Daoy (cell line): ENCODE data around the gene CCDC12. TPM values are rescaled to one million over a fixed set of nuclear protein-coding genes. Genes with fewer than 3 reads are reported as not detected.

Experiments
- DNase-seq: peaks from one replicate; pipeline ENCODE4 v3.0.0-alpha.2; 2015; ENCODE audit warnings: low read depth
- total RNA-seq: library from RNA; depleted of rRNA; stranded (reverse); fragments of >200 nt; shearing (Covaris generic); gene quantifications from 2 replicates; pipeline ENCODE4 v1.2.3, GENCODE V29; 2014

Gene CCDC12
- total RNA-seq, 1 experiment from 2014 or later: 29.1 TPM

DNA sequence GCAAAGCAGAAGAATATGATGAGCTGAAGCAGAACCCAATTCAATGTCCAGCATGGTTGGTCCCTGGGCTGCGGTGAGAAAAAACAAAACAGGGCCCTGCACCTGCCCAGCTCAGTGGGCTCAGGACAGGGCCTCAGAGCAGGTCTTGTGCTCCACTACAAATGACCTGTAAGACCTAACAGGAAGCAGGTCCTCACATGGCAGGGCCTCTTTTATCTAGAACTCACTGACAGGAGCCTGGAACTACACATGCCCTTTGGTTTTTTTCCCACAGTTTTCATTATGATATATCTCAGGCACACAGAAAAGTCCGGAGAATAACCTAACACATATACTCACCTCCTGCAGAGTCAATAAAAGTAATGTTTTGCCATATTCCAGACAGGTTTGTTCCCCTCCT, 38.4 kb downstream of the CCDC12 start:
- DNase-seq: no peak

DNA sequence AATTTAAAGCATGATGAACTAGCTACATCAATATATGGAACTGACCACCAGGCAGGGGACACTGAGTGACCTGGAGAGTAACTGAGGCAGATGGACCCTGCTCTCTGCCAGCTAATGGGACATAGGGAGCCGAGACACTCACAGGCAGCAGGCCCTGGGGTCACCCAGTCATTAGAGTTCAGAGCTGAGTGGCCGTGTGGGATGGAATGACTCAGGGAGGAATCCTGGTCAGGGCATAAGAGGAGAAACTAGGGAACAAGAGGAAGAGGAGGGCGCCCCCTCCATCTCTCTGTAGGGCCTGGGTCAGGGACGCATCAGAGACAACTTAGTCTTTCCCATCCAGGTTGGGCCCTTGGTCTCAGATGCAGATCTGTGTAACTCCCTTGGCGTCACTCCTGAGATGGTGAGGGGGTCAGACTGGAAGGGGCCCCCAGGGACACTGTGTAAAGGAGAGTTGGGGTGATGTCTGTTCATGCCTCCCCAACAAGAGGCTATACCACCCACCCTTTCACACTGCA, 39.8 kb downstream of the CCDC12 start:
- DNase-seq: no peak

DNA sequence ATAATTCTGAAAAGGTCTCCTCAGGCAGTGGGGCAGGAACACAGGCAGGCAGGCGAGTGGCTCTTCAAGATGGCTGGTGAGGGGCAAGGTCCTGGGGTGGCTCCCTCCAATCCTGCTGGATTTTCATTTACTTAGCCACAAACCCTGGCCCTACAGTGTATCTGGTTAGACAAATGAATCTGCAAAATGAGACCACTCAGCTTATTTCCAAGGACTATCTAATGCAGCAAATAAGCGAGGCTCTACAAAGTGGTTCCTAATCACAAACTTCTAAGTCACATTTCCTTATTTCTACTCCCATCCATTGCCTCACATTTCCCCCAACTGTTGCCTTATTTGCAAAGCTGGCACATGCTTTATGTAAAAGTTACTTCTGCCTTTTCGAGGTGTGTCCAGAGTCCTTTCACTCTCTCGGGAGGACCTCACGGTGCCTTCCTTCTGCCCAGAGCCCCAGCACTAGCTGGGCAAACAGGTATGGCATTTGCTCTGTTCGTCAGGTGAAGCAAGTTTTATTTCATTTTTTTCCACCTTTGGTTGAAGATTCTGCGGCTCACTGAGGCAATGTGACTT, 40.5 kb downstream of the CCDC12 start:
- no peak for DNase-seq

DNA sequence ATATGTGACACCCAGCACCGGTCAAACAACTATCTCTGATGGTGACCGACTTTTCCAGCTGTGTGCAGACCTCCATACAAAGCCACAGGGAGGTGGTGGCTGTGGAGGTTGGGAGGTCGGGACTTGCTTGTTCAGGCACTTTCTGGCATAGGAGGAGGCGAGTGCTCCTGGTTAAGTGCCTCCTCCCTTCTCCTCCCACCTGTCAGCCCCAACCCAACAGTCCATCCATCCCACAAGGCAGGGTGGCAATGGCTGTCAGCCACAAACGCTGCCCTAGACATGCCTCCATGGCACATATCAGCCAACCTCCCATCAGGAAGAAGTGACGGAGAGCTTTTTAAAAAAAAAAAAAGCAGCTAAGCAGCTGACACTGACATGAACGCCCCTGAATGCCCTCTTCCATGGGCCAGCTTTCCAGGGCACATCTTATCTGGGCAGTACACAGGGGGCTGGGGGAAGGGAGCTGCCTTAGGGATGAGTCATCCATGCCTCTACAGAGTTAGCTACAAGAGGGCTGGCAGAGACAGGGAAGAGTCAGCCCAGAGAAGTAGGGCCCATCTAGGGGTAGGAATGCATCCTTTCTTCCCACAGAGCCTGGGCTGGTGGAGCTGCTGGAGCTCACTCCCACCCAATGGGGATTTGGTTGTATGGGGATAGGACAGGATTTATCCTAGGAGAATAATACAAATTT, 41.2 kb downstream of the CCDC12 start:
- peak; percentile 92 for DNase-seq

DNA sequence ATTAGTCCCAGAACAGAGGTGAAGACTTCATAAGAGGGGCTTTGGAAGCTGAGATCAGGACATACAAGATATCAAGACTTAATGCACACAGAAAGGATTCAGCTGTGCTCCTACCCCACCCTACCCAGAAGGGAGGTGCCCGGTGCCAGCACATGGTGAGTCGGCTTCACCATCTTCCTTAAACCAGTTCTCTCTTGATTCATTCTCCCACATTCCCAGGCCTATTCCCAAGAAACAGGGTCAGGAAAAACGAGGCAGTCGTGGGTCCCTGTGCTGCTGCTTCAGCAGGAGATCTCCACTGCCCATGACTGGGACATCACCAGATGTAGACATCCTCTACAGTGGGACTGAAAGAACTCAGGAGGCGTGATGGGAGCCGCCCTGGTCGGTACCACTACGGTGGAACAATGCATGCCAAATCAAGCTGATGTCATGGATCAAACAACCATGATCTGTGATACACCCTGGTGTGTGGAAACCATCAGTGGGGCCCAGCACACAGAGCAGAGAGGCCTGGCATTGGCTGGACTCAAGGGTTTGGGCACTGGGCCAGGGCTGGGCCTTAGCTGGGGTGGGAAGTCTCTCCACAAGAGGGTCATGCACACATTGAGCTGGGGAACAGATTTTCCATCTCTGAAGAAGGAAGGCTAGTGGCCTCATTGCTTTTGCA, 41.9 kb downstream of the CCDC12 start:
- peak; percentile 54 for DNase-seq

DNA sequence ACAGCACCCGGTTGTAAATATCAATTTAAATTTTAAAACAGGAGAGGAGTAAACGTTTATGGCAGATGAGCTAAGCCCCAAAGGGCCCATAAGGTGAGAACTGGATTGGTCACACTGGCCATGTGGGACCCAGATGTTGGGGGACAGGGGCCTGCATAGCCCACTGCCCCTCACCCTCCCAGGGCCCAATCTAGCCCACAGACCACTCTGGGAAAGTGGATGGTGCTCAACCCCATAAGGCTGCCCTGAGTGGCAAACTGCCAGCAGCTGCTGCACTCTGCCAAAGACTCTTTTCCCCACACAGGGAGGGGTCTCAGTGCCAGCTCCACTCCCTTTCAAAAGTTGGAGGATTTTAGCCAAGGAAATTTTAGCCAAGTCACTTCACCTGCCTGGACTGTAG, 42.5 kb downstream of the CCDC12 start:
- no peak for DNase-seq

DNA sequence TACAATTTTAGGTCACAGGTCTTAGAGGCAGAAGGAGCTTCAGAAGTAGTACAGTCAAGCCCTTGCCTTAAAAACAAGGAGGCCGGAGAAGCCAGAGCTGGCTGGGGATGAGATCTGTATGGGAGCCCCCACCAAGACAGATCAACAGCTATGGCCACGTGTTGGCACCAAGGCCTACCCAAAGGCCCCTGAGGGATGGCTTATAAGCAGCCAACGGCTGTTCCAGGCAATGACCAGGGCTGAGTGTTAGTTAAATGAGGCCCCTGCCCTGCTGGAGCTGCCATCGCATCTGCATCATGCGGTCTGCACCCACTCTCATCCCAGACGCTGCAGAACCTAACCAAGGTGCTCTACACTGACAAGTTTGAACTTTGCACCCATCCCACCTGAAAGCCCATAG, 43.3 kb downstream of the CCDC12 start:
- no peak for DNase-seq

DNA sequence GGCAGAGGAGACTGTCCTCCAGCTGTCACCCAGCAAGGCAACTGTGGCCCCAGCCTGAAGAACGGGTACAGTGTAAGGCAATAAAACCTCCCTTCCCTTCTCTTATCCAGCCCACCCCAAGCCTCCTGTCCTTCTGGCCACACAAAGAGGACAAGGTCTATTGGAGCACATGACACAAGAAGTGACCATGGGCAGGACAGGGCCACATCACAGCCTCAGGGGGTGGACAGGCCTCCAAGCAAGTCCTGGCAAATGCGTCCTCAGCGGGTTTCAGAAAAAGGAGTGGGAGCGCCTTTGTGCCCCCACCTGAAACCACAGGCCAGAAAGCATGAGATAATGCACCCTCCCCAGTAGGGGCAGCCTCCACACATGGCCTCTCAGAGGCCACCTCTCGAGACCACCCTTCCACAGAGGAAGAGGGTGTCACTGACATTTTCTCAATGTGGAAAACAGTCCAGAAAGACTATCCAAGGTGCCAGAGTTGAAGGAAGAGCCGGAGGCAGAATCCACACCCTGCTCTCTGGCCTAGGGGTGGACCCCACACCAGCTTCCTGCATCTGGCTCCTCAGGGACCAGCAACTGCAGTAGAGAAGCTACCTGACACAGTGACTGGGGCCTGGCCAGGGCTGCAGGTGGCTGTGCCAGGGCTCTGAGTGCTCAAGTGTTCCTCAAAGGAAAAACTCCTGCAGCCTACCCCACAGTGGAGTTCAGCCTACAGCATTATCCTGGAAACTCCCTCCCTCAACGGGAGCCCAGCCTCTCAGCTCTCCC, 43.9 kb downstream of the CCDC12 start:
- DNase-seq: no peak

DNA sequence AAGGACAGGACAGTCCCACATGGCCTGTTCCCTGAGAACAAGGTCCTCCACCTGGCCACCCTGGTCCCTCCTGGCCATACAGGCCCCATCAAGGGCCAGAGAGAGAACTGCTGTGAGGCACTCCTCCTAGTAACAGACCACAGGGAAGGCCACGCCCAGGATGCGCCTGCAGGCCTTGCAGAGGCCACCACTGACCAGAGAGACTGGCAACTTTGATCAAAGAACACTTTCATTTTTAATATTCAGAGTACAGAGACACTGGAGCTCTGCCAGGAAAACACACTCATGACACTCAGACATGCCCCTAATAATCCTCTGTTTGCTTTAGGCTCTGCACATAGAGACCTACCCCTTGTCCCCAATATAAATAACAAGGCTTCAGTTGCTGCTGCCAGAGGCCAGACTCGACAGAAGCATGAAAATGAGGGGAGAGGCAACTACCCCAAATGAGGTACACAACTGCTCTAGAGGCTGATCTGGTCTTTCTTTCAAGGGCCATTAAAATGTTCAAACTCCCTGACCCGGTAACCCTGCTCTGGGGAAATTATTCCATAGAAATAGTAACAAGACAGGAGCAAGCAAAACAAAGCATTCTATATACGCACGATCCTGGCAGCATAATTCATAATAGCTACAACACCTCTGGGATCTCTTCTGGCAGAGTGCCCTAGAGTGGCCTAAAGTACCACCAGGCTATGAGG, 44.8 kb downstream of the CCDC12 start:
- no peak for DNase-seq

DNA sequence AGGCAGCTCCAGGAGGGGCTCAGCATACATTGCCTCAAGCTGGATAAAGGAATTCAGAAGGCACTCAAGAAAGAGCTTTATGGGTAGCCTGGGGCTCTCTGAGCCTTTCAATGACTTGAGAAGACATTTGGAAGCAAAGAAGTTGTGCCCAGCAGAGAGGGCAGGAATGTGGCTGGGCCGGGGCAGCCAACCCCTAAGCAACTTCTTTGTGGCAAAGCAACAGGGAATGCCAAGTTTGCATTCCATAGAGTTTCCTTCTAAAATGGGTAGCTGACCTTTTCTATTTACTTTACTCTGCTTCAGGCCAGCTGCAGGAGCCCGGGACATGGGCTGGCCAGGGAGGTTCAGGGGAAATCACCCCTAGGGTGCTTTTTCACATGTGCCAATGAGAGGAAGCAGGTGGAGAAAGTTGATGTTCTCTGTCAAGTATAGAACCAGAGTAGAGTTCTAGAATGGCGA, 45.6 kb downstream of the CCDC12 start:
- no peak for DNase-seq

DNA sequence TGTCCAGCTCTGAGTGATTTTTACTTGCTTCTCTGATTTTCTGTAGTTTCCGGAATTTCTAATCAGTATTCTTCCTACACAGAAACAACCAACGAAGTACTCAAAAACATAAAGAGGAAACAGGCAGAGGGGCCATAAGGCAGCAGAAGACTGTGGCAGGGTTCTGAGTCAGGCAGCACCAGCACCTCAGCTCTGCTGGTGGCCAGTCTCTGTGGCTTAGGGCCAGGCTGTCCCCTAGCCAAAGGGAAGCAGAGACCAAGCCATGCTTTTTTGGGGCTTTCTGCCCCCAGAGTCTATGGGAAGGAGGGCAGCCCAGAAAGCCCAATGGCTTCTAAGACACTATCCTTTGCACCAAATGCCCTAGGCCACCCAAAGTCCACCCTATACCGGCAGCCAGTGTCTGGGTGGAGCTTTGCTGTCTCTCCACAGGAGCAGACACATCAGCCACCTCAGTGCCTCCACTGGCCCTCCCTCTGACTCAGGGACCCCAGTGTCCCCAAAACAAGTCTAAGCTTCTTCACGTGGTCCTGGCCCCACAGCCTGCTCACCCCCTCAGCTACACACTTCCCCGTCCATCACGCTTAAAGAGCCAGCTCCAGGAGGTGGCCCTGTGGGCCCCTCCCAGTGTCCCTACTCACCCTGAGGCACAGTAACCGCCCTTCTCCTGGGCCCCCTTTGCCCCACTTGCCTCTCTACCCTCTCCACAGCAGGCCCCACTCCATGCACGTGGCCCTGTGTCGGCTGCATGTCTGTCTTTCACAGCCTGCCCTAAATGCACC, 46.2 kb downstream of the CCDC12 start:
- DNase-seq: no peak

DNA sequence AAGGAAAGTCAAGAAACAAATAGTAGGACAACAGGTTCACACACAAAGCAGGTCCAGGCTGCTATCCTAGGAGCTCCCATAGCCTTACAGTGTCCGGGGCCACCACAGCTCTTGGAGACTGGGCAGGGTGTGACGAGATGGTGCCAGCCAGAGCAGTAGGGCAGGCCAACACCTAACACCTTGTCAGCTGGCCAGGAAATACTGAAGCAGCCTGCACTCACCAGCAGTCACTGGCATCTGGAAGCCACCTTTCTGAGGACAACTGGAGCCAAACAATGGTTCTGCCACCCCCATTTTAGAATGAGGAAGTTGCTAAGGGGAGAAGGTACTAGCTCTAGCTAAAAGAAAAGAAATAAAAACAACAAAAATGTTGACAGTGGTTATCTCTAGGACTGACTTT, 47.2 kb downstream of the CCDC12 start:
- no peak for DNase-seq

DNA sequence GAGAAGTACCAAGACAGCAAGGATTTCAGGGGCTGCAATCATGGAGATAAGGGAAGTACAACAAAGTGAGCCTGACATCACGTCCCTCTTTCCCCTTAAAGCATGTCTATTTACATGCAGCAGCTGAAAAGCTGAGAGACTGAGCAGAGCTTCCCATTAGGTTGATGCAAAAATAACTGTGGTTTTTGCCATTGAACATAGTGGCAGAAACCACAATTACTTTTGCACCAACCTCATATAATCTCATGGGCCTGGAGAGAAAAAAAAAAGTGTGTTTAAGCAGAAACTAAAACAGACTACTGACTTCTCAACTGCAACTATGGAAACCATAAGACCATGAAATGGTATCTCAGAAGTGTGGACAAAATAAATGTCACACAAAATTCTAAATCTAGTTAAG, 48.3 kb downstream of the CCDC12 start:
- no peak for DNase-seq

DNA sequence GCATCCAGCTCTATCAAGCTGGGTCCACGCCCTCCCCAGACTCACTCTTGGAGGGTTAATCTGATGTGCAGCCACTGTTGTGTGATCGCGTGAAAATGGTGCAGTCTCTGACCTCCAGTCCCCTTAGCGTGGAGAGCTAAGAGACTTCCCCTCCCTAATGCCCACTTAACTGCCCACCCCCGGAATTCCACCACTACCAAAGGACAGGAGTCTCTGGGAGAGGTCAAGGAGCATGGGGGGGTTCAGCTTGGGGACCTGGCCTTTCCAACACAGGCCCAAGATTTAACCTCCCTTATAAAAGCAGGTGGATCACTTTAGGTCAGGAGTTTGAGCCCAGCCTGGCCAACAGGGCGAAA, 48.8 kb downstream of the CCDC12 start:
- no peak for DNase-seq

DNA sequence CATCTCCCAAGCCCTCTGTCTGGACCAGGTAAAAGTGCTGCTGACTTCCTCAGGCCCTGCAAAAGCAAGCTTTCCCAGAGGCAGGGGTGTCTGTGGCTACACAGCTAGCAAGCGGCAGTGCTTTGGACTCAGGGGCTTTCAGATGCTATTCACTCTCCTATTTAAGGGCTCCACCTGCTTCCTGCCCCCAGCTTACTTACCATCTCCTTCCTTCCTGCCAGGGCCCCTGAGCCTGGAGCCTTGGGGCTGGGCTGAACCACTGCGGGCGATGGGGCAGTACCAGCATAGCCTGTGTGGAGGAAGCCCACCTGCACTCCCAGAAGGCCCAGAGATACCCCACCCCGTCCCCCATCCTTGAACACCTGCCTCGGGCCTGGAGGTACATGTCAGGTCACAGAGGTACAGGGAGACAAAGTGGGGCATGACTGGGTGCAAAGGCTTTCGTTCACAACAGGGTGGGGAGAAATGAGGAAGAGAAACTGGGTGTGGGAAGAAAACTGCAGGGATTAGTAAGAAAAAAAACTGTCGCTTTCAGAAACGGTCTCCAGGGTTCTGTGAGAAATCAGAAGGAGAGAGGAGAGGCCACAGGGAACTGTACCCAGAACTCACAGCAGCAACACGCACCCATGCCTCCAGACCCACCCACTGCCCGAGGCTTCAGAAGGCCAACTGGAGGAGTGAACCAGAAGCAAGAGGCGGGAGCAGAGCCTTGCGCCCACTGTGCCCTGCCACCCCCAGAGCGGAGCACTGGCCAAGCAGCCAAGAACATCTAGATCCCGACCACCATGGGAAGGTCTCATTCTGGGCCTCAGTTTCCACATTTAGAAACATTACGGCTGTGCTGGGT, 49.5 kb downstream of the CCDC12 start:
- no peak for DNase-seq

DNA sequence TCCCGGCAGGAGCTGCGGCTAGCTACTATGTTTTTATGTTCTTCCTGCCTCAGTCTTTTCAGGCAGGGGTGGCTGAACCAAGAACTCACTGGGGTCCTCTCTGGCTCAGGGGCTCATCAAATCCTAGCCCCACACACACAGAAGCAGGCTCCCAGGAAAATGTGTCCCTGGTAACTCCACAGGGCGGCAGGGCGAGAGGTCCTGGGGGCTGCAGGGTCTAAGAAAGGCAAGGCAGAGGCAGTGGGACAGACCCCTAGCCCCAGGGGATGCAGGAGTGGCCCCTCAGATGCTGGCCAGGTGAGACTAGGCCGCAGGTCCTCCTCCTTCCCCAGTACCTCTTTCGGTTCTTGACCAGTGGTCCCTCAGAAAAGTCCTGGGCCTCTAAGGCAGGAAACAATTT, 50.1 kb downstream of the CCDC12 start:
- DNase-seq: no peak

DNA sequence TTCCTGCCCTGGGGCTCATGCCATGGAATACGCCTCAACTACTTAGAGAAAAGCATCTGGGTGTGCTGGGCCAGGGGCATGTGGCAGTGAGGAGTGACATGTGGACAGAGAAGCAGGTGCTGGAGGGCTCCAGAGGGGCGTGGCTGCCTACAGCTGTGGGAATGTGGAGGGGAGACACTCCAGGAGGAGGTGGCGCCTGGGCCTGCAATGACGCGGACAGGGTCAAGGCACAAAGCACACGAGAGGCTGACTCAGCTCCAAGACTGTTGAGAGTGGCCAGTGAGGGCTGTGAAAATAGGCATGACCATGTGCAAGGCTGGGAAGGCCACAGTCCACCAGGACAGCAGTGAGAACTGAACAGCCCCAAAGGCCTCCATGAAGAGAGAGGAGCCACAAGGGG, 50.5 kb downstream of the CCDC12 start:
- DNase-seq: no peak

DNA sequence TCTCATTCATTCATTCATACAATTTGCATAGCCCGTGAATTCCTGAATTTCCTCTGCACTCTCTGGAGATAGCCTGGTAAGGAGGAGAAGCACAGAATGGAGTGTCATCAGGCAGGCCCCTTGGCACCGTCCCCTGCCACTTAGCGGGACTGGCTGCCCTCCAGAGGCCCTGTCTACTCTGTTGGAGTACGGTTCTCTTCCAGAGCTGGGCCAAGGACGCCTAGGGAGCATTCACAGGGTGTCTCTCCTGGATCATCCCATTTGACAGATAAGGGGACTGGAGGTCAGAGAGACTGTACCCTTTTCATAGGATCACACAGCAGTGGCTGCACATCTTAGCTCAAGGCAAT, 51.0 kb downstream of the CCDC12 start:
- no peak for DNase-seq

DNA sequence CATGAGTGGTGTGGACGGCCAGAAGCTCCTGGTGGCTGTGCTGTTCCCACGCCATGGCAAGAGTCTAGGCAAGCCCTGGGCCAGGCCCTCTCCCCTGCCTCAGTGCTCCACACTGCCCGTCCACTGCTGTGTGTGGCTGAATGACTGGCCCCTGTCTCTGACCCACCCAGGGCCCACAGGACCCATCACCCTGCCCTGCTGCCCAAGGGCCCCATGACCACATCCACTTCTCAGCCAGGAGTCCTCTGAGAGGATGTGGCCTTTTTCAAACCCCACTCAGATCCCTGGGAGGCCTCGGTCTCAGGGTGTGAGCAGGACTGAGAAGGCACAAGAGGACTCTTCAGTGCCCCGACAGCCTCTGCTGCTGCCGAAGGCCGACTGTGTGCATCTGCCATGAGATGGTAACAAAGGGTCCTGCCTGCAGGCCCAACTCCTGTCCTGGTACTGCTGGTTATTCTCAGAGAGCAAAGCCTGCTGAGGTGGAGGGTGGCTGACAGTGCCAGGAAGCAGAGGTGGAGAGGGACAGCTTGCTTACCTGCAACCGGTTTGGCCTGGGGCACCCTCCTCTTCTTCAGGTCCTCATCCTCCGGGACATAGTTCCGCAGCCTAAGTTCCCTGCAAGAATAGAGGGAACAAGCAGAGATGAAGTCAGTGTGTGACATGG, 51.5 kb downstream of the CCDC12 start:
- DNase-seq: no peak
